OCI-LY1 (cell line): ENCODE measurements around the gene MT1X.

ENCODE experiments used
- EZH2 ChIP-seq: fragments of 200-600 bp; sonication (generic), shearing (Covaris generic); IDR thresholded peaks from 2 replicates; pipeline ENCODE4 v1.8.0; 2017; ENCODE audit warnings: borderline replicate concordance, mixed run types, mild to moderate bottlenecking, antibody characterized with exemption, low read length, moderate library complexity, mixed read lengths
- TF ChIP-seq, protein P1 (sequence below): fragments of 200-600 bp; sonication (generic), shearing (Covaris generic); IDR thresholded peaks from 2 replicates; pipeline ENCODE4 v1.5.1; 2017; ENCODE audit warnings: mild to moderate bottlenecking, antibody characterized with exemption, low read length, moderate library complexity, mixed read lengths

DNA sequence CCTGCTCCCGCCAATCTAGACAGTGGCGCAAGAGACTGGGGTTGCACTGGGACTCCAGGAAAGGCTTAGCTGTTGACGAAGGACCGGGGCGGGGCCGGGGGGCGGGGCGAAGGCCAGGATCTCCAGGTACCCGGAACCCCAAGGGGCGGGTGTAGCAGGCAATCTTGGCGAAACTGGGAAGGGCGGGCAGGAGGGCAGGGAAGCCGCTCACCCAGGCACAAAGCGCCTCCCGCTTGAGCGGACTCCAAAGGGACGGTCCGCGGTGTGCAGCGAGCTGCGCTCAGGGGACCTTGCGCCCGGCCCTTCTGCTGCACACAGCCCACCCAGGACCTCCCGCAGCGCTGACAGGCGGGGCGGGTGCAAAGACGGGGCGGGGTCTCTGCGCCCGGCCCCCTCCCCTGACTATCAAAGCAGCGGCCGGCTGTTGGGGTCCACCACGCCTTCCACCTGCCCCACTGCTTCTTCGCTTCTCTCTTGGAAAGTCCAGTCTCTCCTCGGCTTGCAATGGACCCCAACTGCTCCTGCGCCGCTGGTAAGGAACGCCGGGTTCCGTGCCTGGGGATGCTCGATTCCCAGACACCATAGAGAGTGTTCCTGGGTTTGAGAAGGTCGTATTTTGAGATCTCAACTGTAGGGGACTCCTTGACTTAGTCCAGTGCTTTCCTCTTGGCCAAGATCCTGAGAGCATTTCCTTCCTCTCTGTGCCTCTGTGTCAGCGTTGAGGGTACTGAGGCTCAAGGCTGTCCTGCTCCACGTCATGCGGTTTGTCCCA is 24.5 kb upstream of the MT1X start, which contains the start of gene MT1F:
- TF ChIP-seq, protein P1, sequence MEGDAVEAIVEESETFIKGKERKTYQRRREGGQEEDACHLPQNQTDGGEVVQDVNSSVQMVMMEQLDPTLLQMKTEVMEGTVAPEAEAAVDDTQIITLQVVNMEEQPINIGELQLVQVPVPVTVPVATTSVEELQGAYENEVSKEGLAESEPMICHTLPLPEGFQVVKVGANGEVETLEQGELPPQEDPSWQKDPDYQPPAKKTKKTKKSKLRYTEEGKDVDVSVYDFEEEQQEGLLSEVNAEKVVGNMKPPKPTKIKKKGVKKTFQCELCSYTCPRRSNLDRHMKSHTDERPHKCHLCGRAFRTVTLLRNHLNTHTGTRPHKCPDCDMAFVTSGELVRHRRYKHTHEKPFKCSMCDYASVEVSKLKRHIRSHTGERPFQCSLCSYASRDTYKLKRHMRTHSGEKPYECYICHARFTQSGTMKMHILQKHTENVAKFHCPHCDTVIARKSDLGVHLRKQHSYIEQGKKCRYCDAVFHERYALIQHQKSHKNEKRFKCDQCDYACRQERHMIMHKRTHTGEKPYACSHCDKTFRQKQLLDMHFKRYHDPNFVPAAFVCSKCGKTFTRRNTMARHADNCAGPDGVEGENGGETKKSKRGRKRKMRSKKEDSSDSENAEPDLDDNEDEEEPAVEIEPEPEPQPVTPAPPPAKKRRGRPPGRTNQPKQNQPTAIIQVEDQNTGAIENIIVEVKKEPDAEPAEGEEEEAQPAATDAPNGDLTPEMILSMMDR: no peak
- no peak for TF ChIP-seq EZH2
